ENCODE results near the gene ZBTB16. TPM values are rescaled to one million over a fixed set of nuclear protein-coding genes. Genes with fewer than 3 reads are reported as not detected.
A peak's percentile ranks its signal among the peaks of the same experiment; 100 is the strongest.

Gene ZBTB16
- total and polyA plus RNA-seq, 2 experiments from 2014 or later: 8.7 to 10.5 TPM

DNA sequence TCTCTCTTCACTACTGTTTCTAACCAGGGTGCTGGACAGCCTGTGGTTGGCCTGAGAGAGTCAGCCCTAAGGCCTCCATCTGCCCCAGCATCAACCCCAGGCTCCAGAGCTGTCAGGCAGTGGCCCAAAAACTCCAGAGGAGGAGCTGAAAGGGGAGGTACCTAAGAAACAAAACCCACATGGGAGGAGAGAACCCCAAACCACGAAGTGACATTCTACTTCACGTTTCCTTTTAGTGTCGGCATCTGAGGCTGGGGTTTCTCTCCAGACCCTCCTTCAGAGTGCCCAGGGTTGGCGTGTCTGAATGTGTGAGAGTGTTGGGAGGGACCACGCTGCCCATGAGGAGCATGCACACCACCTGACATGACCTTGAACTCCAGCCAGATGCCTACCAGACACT is 166.8 kb downstream of the ZBTB16 start:
- DNase-seq (ENCODE audit: low read depth in 1 of 2, low spot score in 1 of 2): no peak
- H3K27ac ChIP-seq: no peak overlapping the region
- peaks cover 21% of the 10 kb centered on the region for H3K27me3 ChIP-seq
- H3K9me3 ChIP-seq (ENCODE audit: low read depth): no peaks in the 10 kb centered on the region
- H3K4me3 ChIP-seq: no peak overlapping the region
- H3K36me3 ChIP-seq: no peaks in the 10 kb centered on the region
- TF ChIP-seq CTCF (IDR thresholded peaks at IDR 0.05; ENCODE audit: low read depth, low read length): no peak
- H3K4me1 ChIP-seq (ENCODE audit: low read depth): no peaks in the 10 kb centered on the region

- DNase-seq (ENCODE audit: low read depth in 1 of 2, low spot score in 1 of 2): no peak
- no peak overlapping the region for H3K27ac ChIP-seq
- no peak for TF ChIP-seq CTCF (IDR thresholded peaks at IDR 0.05; ENCODE audit: low read depth, low read length)
- peaks cover 20% of the 10 kb centered on the region for H3K27me3 ChIP-seq
- no peak overlapping the region for H3K4me3 ChIP-seq
- no peaks in the 10 kb centered on the region for H3K36me3 ChIP-seq
- H3K4me1 ChIP-seq (ENCODE audit: low read depth): no peaks in the 10 kb centered on the region
- no peaks in the 10 kb centered on the region for H3K9me3 ChIP-seq (ENCODE audit: low read depth)
Measured at GRCh38 chr11:114228435-114229411, 169.2 kb downstream of the ZBTB16 start.

GRCh38 chr11:114230031-114230704 is 170.7 kb downstream of the ZBTB16 start:
- H3K27me3 ChIP-seq: peaks cover 22% of the 10 kb centered on the region
- no peaks in the 10 kb centered on the region for H3K9me3 ChIP-seq (ENCODE audit: low read depth)
- no peak overlapping the region for H3K4me3 ChIP-seq
- TF ChIP-seq CTCF (IDR thresholded peaks at IDR 0.05; ENCODE audit: low read depth, low read length): no peak
- no peaks in the 10 kb centered on the region for H3K4me1 ChIP-seq (ENCODE audit: low read depth)
- no peak overlapping the region for H3K27ac ChIP-seq
- no peaks in the 10 kb centered on the region for H3K36me3 ChIP-seq
- no peak for DNase-seq (ENCODE audit: low read depth in 1 of 2, low spot score in 1 of 2)

GRCh38 chr11:114232400-114233059 is 173.0 kb downstream of the ZBTB16 start:
- no peaks in the 10 kb centered on the region for H3K9me3 ChIP-seq (ENCODE audit: low read depth)
- no peak overlapping the region for H3K4me3 ChIP-seq
- TF ChIP-seq CTCF (IDR thresholded peaks at IDR 0.05; ENCODE audit: low read depth, low read length): no peak
- H3K36me3 ChIP-seq: no peaks in the 10 kb centered on the region
- H3K27ac ChIP-seq: no peak overlapping the region
- DNase-seq (ENCODE audit: low read depth in 1 of 2, low spot score in 1 of 2): no peak
- H3K4me1 ChIP-seq (ENCODE audit: low read depth): no peaks in the 10 kb centered on the region
- peaks cover 23% of the 10 kb centered on the region for H3K27me3 ChIP-seq

DNA sequence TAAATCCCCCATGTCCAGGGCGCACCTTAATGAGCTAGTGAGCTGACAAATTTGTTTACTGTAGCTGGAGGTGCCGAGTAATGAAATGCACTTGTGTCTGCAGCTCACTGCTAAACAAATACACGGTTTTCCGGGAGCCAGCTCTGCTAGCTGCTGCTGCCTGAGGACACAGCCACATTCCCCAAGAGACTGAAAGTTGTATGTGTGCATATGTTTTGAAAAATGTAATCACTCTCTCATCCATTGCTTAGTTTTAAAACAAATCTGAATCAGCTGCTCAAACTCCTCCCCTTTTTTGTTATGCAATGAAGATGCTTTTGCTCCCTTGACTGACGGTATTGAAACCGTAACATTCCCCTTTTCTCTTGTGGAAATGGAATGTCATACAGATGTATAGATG is 174.2 kb downstream of the ZBTB16 start:
- Histone ChIP-seq H3K4me1 (ENCODE audit: low read depth) (no peaks in the 10 kb centered on the region), H3K9me3 (ENCODE audit: low read depth) (no peaks in the 10 kb centered on the region), H3K27ac (no peak overlapping the region), H3K36me3 (no peaks in the 10 kb centered on the region), H3K27me3 (peaks cover 22% of the 10 kb centered on the region), H3K4me3 (no peak overlapping the region)
- DNase-seq (ENCODE audit: low read depth in 1 of 2, low spot score in 1 of 2): peak in 1 of 2 donors; percentile 25
- TF ChIP-seq CTCF (IDR thresholded peaks at IDR 0.05; ENCODE audit: low read depth, low read length): no peak

All from cardiac muscle cell (in vitro differentiated cells and primary cell).